K562 (cell line): Measurements from ENCODE around the gene FAAH. TPM values are rescaled to one million over a fixed set of nuclear protein-coding genes. Genes with fewer than 3 reads are reported as not detected.

ENCODE experiments used
- ATAC-seq: fragments of 200-7000 bp; cut with Tn5 transposase; 3 replicates; pipeline ENCODE4 v1.9.1; 2020; ENCODE audit warnings: moderate library complexity
- BruUV-seq: library from RNA; stranded (reverse); fragments of 400-500 nt; replicated peaks from 2 replicates; lab custom pipeline; 2021; lab: Mats Ljungman, UMichigan
- CTCF ChIA-PET: fragments of 300-600 bp; formaldehyde crosslinking; extraction: SDS; loops from one replicate; lab custom pipeline; 2021; ENCODE audit warnings: low intra/inter-chr PET ratio; lab: Yijun Ruan, JAX
- POLR2A ChIA-PET: fragments of 300-600, 350-650 bp; sonication (Branson Sonifier 250); formaldehyde crosslinking; extraction: SDS; loops from one replicate; lab custom pipeline; 2021; ENCODE audit warnings: antibody characterized with exemption, inconsistent platforms; lab: Yijun Ruan, JAX
- DNase-seq, 4 experiments: peaks; one replicate each; pipeline versions ENCODE4 v3.0.0 to v3.0.0-alpha.2; 2011 to 2018; ENCODE audit warnings: low spot score in 3 of 4, mixed read lengths in 3 of 4; ENCODE audit errors: extremely low read depth in 1 of 4
- FAIRE-seq: peaks from 2 replicates; lab custom pipeline; 2011; peaks lifted over from hg19 to GRCh38; lab: Jason Lieb, UNC
- H2AFZ ChIP-seq: 2 replicates; pipeline ENCODE4 v1.6.0; 2011; ENCODE audit warnings: low read depth, low read length, control low read depth, inconsistent platforms
- H3K27ac ChIP-seq: fragments of 200-600 bp; 3 replicates; pipeline ENCODE4 v1.8.0; 2011; ENCODE audit warnings: low read depth, mild to moderate bottlenecking, control low read depth, inconsistent platforms, low read length, moderate library complexity, mixed read lengths; ENCODE audit errors: extremely low read depth
- H3K27me3 ChIP-seq, 2 experiments: fragments of 300-600 bp in 1 of 2; 2 replicates in 1 of 2; 3 replicates in 1 of 2; pipeline versions ENCODE4 v1.6.0 to v1.8.0; 2011; ENCODE audit warnings: inconsistent platforms in 2 of 2, low read length in 2 of 2, mild to moderate bottlenecking in 1 of 2, mixed read lengths in 1 of 2, moderate library complexity in 1 of 2; ENCODE audit not compliant: control insufficient read depth in 2 of 2, insufficient read depth in 2 of 2
- H3K36me3 ChIP-seq: fragments of 300-600 bp; 3 replicates; pipeline ENCODE4 v1.8.0; 2011; ENCODE audit warnings: mild to moderate bottlenecking, low read length, inconsistent platforms; ENCODE audit not compliant: control insufficient read depth, insufficient read depth
- H3K4me1 ChIP-seq, 2 experiments: fragments of 200-600 bp in 1 of 2; replicated peaks in 1 of 2; 2 replicates in 1 of 2; 3 replicates in 1 of 2; pipeline versions ENCODE4 v1.5.1 to v1.8.0; 2011; ENCODE audit warnings: inconsistent platforms in 2 of 2, low read length in 2 of 2, mild to moderate bottlenecking in 1 of 2, mixed read lengths in 1 of 2, moderate library complexity in 1 of 2; ENCODE audit not compliant: control insufficient read depth in 2 of 2, insufficient read depth in 2 of 2
- H3K4me2 ChIP-seq: 2 replicates; pipeline ENCODE4 v1.6.1; 2011; ENCODE audit warnings: low read length, control low read depth, inconsistent platforms, mixed read lengths; ENCODE audit not compliant: insufficient read depth
- H3K4me3 ChIP-seq: fragments of 200-600 bp; sonication (generic), shearing (Covaris generic); 2 replicates; pipeline ENCODE4 v1.5.1; 2016; ENCODE audit warnings: control low read depth, inconsistent platforms
- H3K79me2 ChIP-seq: fragments of 200-600 bp; 3 replicates; pipeline ENCODE4 v1.8.0; 2011; ENCODE audit warnings: low read length, inconsistent platforms; ENCODE audit not compliant: control insufficient read depth, insufficient read depth
- H3K9ac ChIP-seq, 2 experiments: 2 replicates each; pipeline versions ENCODE4 v1.6.0 to v1.6.1; 2011; ENCODE audit warnings: low read depth in 2 of 2, low read length in 2 of 2, control low read depth in 1 of 2, inconsistent platforms in 1 of 2, mild to moderate bottlenecking in 1 of 2, mixed read lengths in 1 of 2; ENCODE audit not compliant: insufficient read depth in 1 of 2
- H3K9me1 ChIP-seq: one replicate; pipeline ENCODE4 v1.6.0; 2011; ENCODE audit warnings: inconsistent platforms, mild to moderate bottlenecking, low read length, moderate library complexity; ENCODE audit not compliant: control insufficient read depth, insufficient read depth
- H3K9me3 ChIP-seq: replicated peaks from 2 replicates; pipeline ENCODE4 v1.5.1; 2011; ENCODE audit warnings: low read depth, low read length, inconsistent platforms; ENCODE audit not compliant: control insufficient read depth, insufficient read depth
- H4K20me1 ChIP-seq: replicated peaks from 2 replicates; pipeline ENCODE4 v1.6.1; 2011; ENCODE audit warnings: low read length, inconsistent platforms, mixed read lengths; ENCODE audit not compliant: control insufficient read depth, insufficient read depth
- BCOR ChIP-seq: fragments of 450-650 bp; IDR thresholded peaks from 2 replicates; pipeline ENCODE4 v1.6.1; 2016
- FIP1L1 ChIP-seq: fragments of 200-400 bp; formaldehyde crosslinking; IDR thresholded peaks from 2 replicates; pipeline ENCODE4 v1.6.1; 2018; ENCODE audit warnings: mild to moderate bottlenecking, low read depth, low read length; ENCODE audit not compliant: poor library complexity, severe bottlenecking
- GABPB1 ChIP-seq: sonication (generic); formaldehyde crosslinking; IDR thresholded peaks from 2 replicates; pipeline ENCODE4 v1.8.0; 2022; ENCODE audit warnings: mild to moderate bottlenecking, missing genetic modification reagents
- HNRNPL ChIP-seq: fragments of 200-400 bp; formaldehyde crosslinking; IDR thresholded peaks from 2 replicates; pipeline ENCODE4 v1.6.1; 2017; ENCODE audit warnings: low read depth, mild to moderate bottlenecking, low read length
- IFI16 ChIP-seq: fragments of 250-450 bp; sonication (Bioruptor Pico); IDR thresholded peaks from 2 replicates; pipeline ENCODE4 v2.1.2; 2022; ENCODE audit warnings: mild to moderate bottlenecking, inconsistent platforms
- MTF1 ChIP-seq: fragments of 250-450 bp; sonication (Bioruptor Pico); IDR thresholded peaks from 2 replicates; pipeline ENCODE4 v1.9.0; 2021; ENCODE audit warnings: moderate library complexity, mild to moderate bottlenecking, inconsistent platforms, borderline replicate concordance
- MXI1 ChIP-seq: IDR thresholded peaks from 2 replicates; pipeline ENCODE4 v1.6.1; 2011; ENCODE audit warnings: low read depth, mild to moderate bottlenecking, improper control_type of control experiment, low read length
- NFE2L1 ChIP-seq: fragments of 450-650 bp; IDR thresholded peaks from 2 replicates; pipeline ENCODE4 v1.6.1; 2016; ENCODE audit warnings: missing genetic modification characterization, low read depth, mild to moderate bottlenecking, missing compliant biosample characterization, moderate library complexity, borderline replicate concordance
- NR0B1 ChIP-seq: fragments of 450-650 bp; IDR thresholded peaks from one replicate; pipeline ENCODE4 v1.6.1; 2018; ENCODE audit warnings: mild to moderate bottlenecking, moderate library complexity; ENCODE audit not compliant: partially characterized antibody
- PHTF2 ChIP-seq: fragments of 250-450 bp; sonication (Bioruptor Pico); IDR thresholded peaks from 2 replicates; pipeline ENCODE4 v1.5.0; 2021; ENCODE audit warnings: mild to moderate bottlenecking
- POLR3A ChIP-seq: IDR thresholded peaks from 2 replicates; pipeline ENCODE4 v1.6.1; 2011; ENCODE audit warnings: borderline replicate concordance, mild to moderate bottlenecking, moderate library complexity; ENCODE audit not compliant: insufficient read length, insufficient read depth; ENCODE audit errors: extremely low read depth
- RBM14 ChIP-seq: fragments of 200-400 bp; formaldehyde crosslinking; IDR thresholded peaks from 2 replicates; pipeline ENCODE4 v1.6.1; 2018; ENCODE audit warnings: low read depth, mild to moderate bottlenecking, low read length, moderate library complexity, borderline replicate concordance; ENCODE audit not compliant: insufficient read depth
- SNAPC5 ChIP-seq: fragments of 250-450 bp; sonication (Bioruptor Pico); IDR thresholded peaks from 2 replicates; pipeline ENCODE4 v1.8.0; 2021; ENCODE audit warnings: moderate library complexity, mild to moderate bottlenecking, inconsistent platforms
- SRSF9 ChIP-seq: fragments of 200-400 bp; formaldehyde crosslinking; IDR thresholded peaks from 2 replicates; pipeline ENCODE4 v1.6.1; 2017; ENCODE audit warnings: low read depth, low read length, borderline replicate concordance
- ZNF395 ChIP-seq: fragments of 200-800 bp; sonication (Bioruptor generic); IDR thresholded peaks from 2 replicates; pipeline ENCODE4 v1.6.1; 2017; ENCODE audit warnings: missing genetic modification characterization, missing compliant biosample characterization
- ZSCAN29 ChIP-seq: fragments of 450-650 bp; IDR thresholded peaks from 2 replicates; pipeline ENCODE4 v1.6.1; 2017
- WGBS: fragments of 100-300 bp; shearing (Covaris generic); methylation state at CpG from one replicate; pipeline ENCODE4 v1.1.6; 2016; ENCODE audit warnings: low coverage, mixed read lengths; ENCODE audit not compliant: insufficient coverage; ENCODE audit errors: missing lambda C conversion rate; 5-methylcytosine and 5-hydroxymethylcytosine counted together
- in situ Hi-C: fragments of 300-500 bp; cut with MboI; formaldehyde crosslinking; loops from 4 replicates; pipeline ENCODE4 v1.15.0; 2018; ENCODE audit warnings: inconsistent platforms, mixed read lengths
- intact Hi-C: fragments of 100-400 bp; cut with micrococcal nuclease; formaldehyde crosslinking; loops from 2 replicates; pipeline ENCODE4 v1.14.2; 2022
- polyA plus RNA-seq, 8 experiments: library from polyadenylated mRNA; depleted of rRNA in 4 of 8; stranded (reverse) in 5 of 8; unstranded in 3 of 8; fragments of >200 nt; fragmentation: Nextera tagmentation in 2 of 8; fragmentation: Illumina TruSeq in 1 of 8; extraction: Ambion mirVana in 2 of 8; extraction: Trizol in 1 of 8; gene quantifications; 2 replicates each; pipeline versions ENCODE4 v1.2.1 to v1.2.3, GENCODE V29; 2011 to 2014; ENCODE audit warnings: inconsistent platforms in 1 of 8, missing spikeins in 1 of 8
- total RNA-seq, 7 experiments: library from RNA; depleted of rRNA in 6 of 7; stranded (reverse); fragments of >200 nt in 6 of 7; fragmentation: Illumina TruSeq in 2 of 7; extraction: Trizol in 2 of 7; gene quantifications; 2 replicates each; pipeline versions ENCODE4 v1.2.1 to v1.2.3, GENCODE V29; 2011 to 2021; ENCODE audit warnings: low replicate concordance in 1 of 7

Gene FAAH
- total and polyA plus RNA-seq, 9 of the 15 experiments (the other 6 are each of a cell fraction or from before 2014, with no cell fraction given), result 0.06 to 1.1 (median 0.32) TPM

GRCh38 chr1:46457178-46457577, 63.1 kb downstream of the FAAH start:
- 8% methylated on average over 6 of the region's 6 CpGs for WGBS
- no TSS peak for BruUV-seq
- Histone ChIP-seq H3K4me1 (peaks cover 14 to 27% of the 10 kb centered on the region in 2 experiments; a peak in 4 of 5 replicates), H3K79me2 (no peaks in the 10 kb centered on the region), H2AFZ (no peak overlapping the region), H3K4me2 (no peak overlapping the region), H3K9me3 (no peaks in the 10 kb centered on the region), H3K27ac (no peak overlapping the region), H3K27me3 (peaks cover 2 to 42% of the 10 kb centered on the region in 2 experiments; a peak in 4 of 5 replicates), H4K20me1 (no peaks in the 10 kb centered on the region), H3K9me1 (no peaks in the 10 kb centered on the region), H3K4me3 (no peak overlapping the region), H3K36me3 (no peaks in the 10 kb centered on the region), H3K9ac (no peak overlapping the region)
- DNase-seq (no peak), ATAC-seq (no peak), FAIRE-seq (no peak)
- ChIA-PET CTCF (no interaction called here), POLR2A (no interaction called here)
- intact Hi-C loops (no loop called here), in situ Hi-C loops (no loop called here)
- TF ChIP-seq RBM14 (no peak), PHTF2 (no peak), POLR3A (no peak), IFI16 (CRISPR knock-in tag) (no peak), GABPB1 (CRISPR knock-in tag) (no peak), MXI1 (no peak), FIP1L1 (no peak), ZSCAN29 (no peak), NR0B1 (no peak), BCOR (no peak), SNAPC5 (no peak), MTF1 (CRISPR knock-in tag) (no peak), ZNF395 (CRISPR knock-in tag) (no peak), NFE2L1 (tag) (no peak), SRSF9 (no peak), HNRNPL (no peak)
